Brain microvascular endothelial cell (primary cell): ENCODE measurements around the gene PAMR1.

Experiments used
- DNase-seq: peaks from one replicate; pipeline ENCODE4 v3.0.0-alpha.2; 2020
- H3K27ac ChIP-seq: fragments of 250-450 bp; sonication (Bioruptor Pico); 2 replicates; pipeline ENCODE4 v1.5.1; 2020; ENCODE audit warnings: mild to moderate bottlenecking, moderate library complexity
- H3K27me3 ChIP-seq: fragments of 250-450 bp; sonication (Bioruptor Pico); replicated peaks from 2 replicates; pipeline ENCODE4 v1.5.1; 2020; ENCODE audit warnings: mild to moderate bottlenecking
- H3K36me3 ChIP-seq: fragments of 250-450 bp; sonication (Bioruptor Pico); replicated peaks from 2 replicates; pipeline ENCODE4 v1.5.1; 2020; ENCODE audit warnings: mild to moderate bottlenecking
- H3K4me3 ChIP-seq: 2 replicates; pipeline ENCODE4 v1.5.1; 2011; ENCODE audit warnings: low read depth, mild to moderate bottlenecking, control low read depth, low read length, moderate library complexity
- in situ Hi-C: cut with HindIII; loops from 2 replicates; pipeline ENCODE4 v1.10.0; 2017; ENCODE audit warnings: low sequenced_read_pairs, low pct_ligation_motif_present
- TF ChIP-seq, protein P1 (sequence below): IDR thresholded peaks from 2 replicates; pipeline ENCODE4 v1.5.1; 2011; ENCODE audit warnings: low read depth, mild to moderate bottlenecking, moderate library complexity, low read length, control low read depth, inconsistent platforms; ENCODE audit errors: missing control alignments

Gene PAMR1

DNA sequence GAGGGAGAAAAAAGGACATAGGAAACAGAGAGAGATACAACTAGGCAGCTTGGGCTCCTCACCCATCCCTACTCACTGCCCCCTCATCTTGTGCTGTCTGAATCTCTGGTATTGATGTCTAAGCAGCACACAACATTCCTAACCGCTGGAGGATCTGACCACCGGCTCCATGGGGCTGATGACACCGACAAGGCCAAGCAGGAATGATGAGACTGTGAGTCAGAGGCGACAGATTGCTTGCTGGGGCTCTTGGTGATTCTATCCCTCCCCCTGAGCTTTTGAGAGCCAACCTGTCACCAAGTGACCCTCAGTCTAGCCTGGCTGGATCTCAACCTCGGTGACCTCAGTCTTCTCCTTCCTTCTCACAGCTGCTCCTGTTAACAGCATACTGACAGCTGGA lies 13.8 kb downstream of the PAMR1 start:
- TF ChIP-seq, protein P1, sequence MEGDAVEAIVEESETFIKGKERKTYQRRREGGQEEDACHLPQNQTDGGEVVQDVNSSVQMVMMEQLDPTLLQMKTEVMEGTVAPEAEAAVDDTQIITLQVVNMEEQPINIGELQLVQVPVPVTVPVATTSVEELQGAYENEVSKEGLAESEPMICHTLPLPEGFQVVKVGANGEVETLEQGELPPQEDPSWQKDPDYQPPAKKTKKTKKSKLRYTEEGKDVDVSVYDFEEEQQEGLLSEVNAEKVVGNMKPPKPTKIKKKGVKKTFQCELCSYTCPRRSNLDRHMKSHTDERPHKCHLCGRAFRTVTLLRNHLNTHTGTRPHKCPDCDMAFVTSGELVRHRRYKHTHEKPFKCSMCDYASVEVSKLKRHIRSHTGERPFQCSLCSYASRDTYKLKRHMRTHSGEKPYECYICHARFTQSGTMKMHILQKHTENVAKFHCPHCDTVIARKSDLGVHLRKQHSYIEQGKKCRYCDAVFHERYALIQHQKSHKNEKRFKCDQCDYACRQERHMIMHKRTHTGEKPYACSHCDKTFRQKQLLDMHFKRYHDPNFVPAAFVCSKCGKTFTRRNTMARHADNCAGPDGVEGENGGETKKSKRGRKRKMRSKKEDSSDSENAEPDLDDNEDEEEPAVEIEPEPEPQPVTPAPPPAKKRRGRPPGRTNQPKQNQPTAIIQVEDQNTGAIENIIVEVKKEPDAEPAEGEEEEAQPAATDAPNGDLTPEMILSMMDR, result no peak
- Histone ChIP-seq H3K27ac (peak overlapping the region; percentile 32), H3K4me3 (no peak overlapping the region), H3K27me3 (no peaks in the 10 kb centered on the region), H3K36me3 (peaks cover 8% of the 10 kb centered on the region)
- in situ Hi-C loops, result no loop called here
- peak; percentile 92 for DNase-seq

DNA sequence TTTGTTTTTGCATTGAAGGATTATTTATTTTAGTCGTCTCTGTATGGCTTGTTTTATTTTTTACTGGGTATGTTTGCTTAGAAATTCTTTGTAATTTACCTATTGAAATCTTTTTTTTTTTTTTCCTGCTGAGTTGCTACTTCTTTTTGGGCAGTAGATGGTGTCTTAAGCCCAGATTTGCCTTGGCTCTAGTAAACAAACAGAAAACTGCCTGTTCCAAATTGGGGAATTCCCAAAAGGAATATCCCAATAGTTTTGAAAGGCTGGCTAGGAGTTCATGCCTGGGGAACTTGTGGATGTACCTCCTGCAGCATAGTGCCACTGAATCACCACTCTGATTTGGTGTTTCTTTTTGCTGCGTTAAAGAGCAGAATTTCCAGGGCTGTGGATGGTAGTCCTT lies 17.7 kb downstream of the PAMR1 start:
- Histone ChIP-seq H3K27ac (no peak overlapping the region), H3K36me3 (peaks cover 8% of the 10 kb centered on the region), H3K4me3 (no peak overlapping the region), H3K27me3 (no peaks in the 10 kb centered on the region)
- DNase-seq, result no peak
- in situ Hi-C loops, result no loop called here
- TF ChIP-seq, protein P1, result no peak

DNA sequence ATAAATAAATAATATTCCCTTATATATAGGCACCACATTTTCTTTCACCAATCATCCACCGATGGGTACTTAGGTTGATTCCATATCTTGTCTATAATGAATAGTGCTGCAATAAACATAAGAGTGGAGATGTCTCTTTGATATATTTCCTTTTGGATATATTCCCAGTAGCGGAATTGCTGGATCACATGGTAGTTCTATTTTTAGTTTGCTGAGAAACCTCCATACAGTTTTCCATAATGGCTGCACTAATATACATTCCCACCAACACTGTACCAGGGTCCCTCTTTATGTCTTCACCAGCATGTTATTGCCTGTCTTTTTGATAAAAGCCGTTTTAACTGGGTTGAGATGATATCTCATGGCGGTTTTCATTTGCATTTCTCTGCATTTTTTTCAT lies 23.6 kb downstream of the PAMR1 start:
- Histone ChIP-seq H3K36me3 (no peaks in the 10 kb centered on the region), H3K27me3 (no peaks in the 10 kb centered on the region), H3K4me3 (no peak overlapping the region), H3K27ac (no peak overlapping the region)
- TF ChIP-seq, protein P1, result no peak
- in situ Hi-C loops, result no loop called here
- DNase-seq, result no peak

DNA sequence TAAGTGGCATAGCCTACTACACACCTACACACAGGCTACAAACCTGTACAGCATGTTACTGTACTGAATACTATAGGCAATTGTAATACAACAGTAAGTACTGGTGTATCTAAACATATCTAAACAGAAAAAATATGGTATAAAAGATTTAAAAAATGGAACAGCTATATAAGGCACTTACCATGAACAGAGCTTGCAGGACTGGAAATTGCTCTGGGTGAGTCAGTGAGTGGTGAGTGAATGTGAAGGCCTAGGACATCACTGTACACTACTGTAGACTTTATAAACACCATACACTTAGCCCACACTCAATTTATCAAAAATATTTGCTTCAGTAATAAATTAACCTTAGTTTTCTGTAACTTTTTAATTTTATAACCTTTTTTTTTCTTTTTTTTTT lies 24.7 kb downstream of the PAMR1 start:
- no peak for DNase-seq
- no peaks in the 10 kb centered on the region for H3K27me3 ChIP-seq
- TF ChIP-seq, protein P1, result no peak
- H3K4me3 ChIP-seq, result no peak overlapping the region
- no peaks in the 10 kb centered on the region for H3K36me3 ChIP-seq
- in situ Hi-C loops, result no loop called here
- no peak overlapping the region for H3K27ac ChIP-seq

- no peak for DNase-seq
- H3K36me3 ChIP-seq, result peaks cover 9% of the 10 kb centered on the region
- no peak overlapping the region for H3K27ac ChIP-seq
- no peaks in the 10 kb centered on the region for H3K27me3 ChIP-seq
- TF ChIP-seq, protein P1, result no peak
- in situ Hi-C loops, result no loop called here
- no peak overlapping the region for H3K4me3 ChIP-seq
Observed at GRCh38 chr11:35496416-35496815, 29.0 kb downstream of the PAMR1 start.

- TF ChIP-seq, protein P1, result no peak
- in situ Hi-C loops, result no loop called here
- H3K27ac ChIP-seq, result no peak overlapping the region
- no peaks in the 10 kb centered on the region for H3K27me3 ChIP-seq
- peaks cover 9% of the 10 kb centered on the region for H3K36me3 ChIP-seq
- H3K4me3 ChIP-seq, result no peak overlapping the region
- no peak for DNase-seq
Observed at GRCh38 chr11:35494957-35495490, 30.4 kb downstream of the PAMR1 start.
